HG03175 (cell line): ENCODE results near the gene RNF181.
"Not testable (repeated sequence)": the region's sequence is repeated elsewhere in the genome, so short reads cannot be mapped to it uniquely, and the experiment has no call there.

Experiments
- ATAC-seq: cut with Tn5 transposase; IDR thresholded peaks from one replicate; pipeline ENCODE4 v1.9.1; 2021; ENCODE audit warnings: mild to moderate bottlenecking, moderate library complexity; ENCODE audit not compliant: unreplicated experiment

RNF181 gene

GRCh38 chr2:85611705-85612587, 16.4 kb downstream of the RNF181 start, which contains the start of gene C2orf68:
C2orf68 (minus strand) TSS chr2:85612066; CDS start chr2:85611984, 82 bp downstream.
- peak; percentile 76 for ATAC-seq

- no peak for ATAC-seq
Observed at GRCh38 chr2:85613717-85614515, 18.4 kb downstream of the RNF181 start.

GRCh38 chr2:85614757-85615156, 19.2 kb downstream of the RNF181 start:
- ATAC-seq = not testable (repeated sequence)

- ATAC-seq = no peak
Observed at GRCh38 chr2:85615413-85615728, 19.8 kb downstream of the RNF181 start.

- ATAC-seq = not testable (repeated sequence)
Observed at GRCh38 chr2:85617723-85618122, 22.2 kb downstream of the RNF181 start.

GRCh38 chr2:85619617-85620016, 24.1 kb downstream of the RNF181 start:
- ATAC-seq = no peak

GRCh38 chr2:85621338-85621737, 25.8 kb downstream of the RNF181 start:
- no peak for ATAC-seq

- ATAC-seq = no peak
Observed at GRCh38 chr2:85623991-85624390, 28.4 kb downstream of the RNF181 start.

GRCh38 chr2:85628658-85629057, 33.1 kb downstream of the RNF181 start:
- no peak for ATAC-seq

GRCh38 chr2:85631316-85631715, 35.8 kb downstream of the RNF181 start:
- no peak for ATAC-seq

- ATAC-seq = no peak
Observed at GRCh38 chr2:85635011-85635410, 39.5 kb downstream of the RNF181 start.

GRCh38 chr2:85635636-85636035, 40.1 kb downstream of the RNF181 start:
- no peak for ATAC-seq

- ATAC-seq = no peak
Observed at GRCh38 chr2:85642725-85643124, 47.2 kb downstream of the RNF181 start.

GRCh38 chr2:85644909-85645308, 49.4 kb downstream of the RNF181 start:
- ATAC-seq = no peak

GRCh38 chr2:85646166-85646565, 50.6 kb downstream of the RNF181 start:
- no peak for ATAC-seq
